Measurements from ENCODE around the gene PTTG1. TPM values are rescaled to one million over a fixed set of nuclear protein-coding genes. Genes with fewer than 3 reads are reported as not detected.
"Not testable (repeated sequence)": the region's sequence is repeated elsewhere in the genome, so short reads cannot be mapped to it uniquely, and the experiment has no call there.

PTTG1 gene
- total RNA-seq, 2 experiments from 2014 or later, result 138 to 140 TPM

DNA sequence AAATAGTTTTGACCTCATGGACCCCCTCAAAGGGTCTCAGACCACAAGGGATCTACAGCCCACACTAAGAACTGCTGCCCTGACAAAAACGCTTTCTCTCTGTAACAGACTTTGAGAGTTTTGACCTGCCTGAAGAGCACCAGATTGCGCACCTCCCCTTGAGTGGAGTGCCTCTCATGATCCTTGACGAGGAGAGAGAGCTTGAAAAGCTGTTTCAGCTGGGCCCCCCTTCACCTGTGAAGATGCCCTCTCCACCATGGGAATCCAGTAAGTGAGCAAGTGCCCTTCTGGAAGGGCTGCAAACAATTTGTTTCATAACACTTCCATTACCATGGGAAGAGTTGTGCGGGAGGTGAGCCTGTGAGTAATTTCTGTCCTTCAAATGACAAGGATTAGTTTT, 6.0 kb downstream of the PTTG1 start:
- ChIA-PET POLR2A (interaction anchor here (2.1 kb wide), 1 partner anchor 40 kb away, joined by 4 read pairs; no protein-coding TSS in a partner anchor), CTCF (interaction anchor here (9.8 kb wide), 1 partner anchor 12 kb away, joined by 202 read pairs; no protein-coding TSS in a partner anchor)
- no peaks in the 10 kb centered on the region for H3K9me3 Mint-ChIP-seq (ENCODE audit: insufficient read depth)
- DNase-seq, result no peak
- H3K27me3 Mint-ChIP-seq (ENCODE audit: low read depth), result no peaks in the 10 kb centered on the region
- H3K4me1 Mint-ChIP-seq (ENCODE audit: low read depth), result peaks cover 31% of the 10 kb centered on the region
- no peak for ATAC-seq
- H3K4me3 Mint-ChIP-seq, result no peak overlapping the region
- H3K27ac Mint-ChIP-seq, result no peak overlapping the region
- H3K36me3 Mint-ChIP-seq (ENCODE audit: low read depth), result peaks cover 62% of the 10 kb centered on the region

DNA sequence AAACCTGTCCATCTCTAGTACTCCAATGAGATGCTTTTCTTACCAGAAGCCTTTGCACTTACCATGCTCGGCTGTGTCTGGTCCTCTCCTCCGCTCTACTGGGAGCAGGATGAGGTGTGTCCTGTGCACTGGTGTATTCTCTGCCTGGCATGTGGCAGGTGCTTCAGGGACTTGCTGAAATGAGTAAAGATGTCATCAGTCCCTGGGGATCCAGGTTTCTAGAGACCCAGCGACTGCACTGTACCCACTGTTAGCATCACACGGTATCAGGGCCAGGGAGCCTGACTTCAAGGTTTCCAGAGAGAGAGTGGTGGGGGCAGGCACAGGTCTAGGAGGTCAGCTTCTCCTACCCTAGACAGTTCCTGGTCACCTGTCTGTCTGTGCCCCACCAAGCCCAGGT, 10.5 kb downstream of the PTTG1 start:
- Mint-ChIP-seq H3K4me1 (ENCODE audit: low read depth) (peaks cover 4% of the 10 kb centered on the region), H3K4me3 (no peak overlapping the region), H3K27ac (no peak overlapping the region), H3K36me3 (ENCODE audit: low read depth) (peaks cover 27% of the 10 kb centered on the region), H3K9me3 (ENCODE audit: insufficient read depth) (no peaks in the 10 kb centered on the region), H3K27me3 (ENCODE audit: low read depth) (peaks cover 15% of the 10 kb centered on the region)
- ChIA-PET POLR2A (no interaction called here), CTCF (no interaction called here)
- DNase-seq (no peak), ATAC-seq (no peak)

DNA sequence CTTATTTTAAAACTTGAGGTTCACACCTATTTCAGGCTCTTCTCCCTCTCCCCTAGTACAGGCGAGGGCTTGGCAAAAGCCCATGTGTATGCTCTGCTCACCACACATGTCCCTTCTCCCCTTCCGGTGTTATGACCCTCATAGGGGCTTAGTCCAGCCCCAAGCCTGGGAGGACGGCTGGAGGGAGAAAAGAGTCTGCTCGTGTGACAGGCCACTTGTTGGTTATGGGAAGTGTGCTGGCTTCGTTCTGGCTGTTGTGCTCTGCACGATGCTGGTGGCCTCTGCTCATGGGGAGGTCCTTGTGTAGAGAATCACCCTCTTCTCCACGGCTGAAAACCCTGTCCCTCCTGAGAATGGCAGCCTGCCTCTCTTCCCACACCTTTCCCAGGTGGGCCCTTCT, 11.1 kb downstream of the PTTG1 start:
- Mint-ChIP-seq H3K9me3 (ENCODE audit: insufficient read depth) (no peaks in the 10 kb centered on the region), H3K4me3 (no peak overlapping the region), H3K27ac (no peak overlapping the region), H3K4me1 (ENCODE audit: low read depth) (peaks cover 4% of the 10 kb centered on the region), H3K27me3 (ENCODE audit: low read depth) (peaks cover 15% of the 10 kb centered on the region), H3K36me3 (ENCODE audit: low read depth) (peaks cover 21% of the 10 kb centered on the region)
- DNase-seq (no peak), ATAC-seq (no peak)
- POLR2A ChIA-PET, result no interaction called here
- CTCF ChIA-PET, result interaction anchor here (1.2 kb wide), 1 partner anchor 9 kb away, joined by 3 read pairs; no protein-coding TSS in a partner anchor

DNA sequence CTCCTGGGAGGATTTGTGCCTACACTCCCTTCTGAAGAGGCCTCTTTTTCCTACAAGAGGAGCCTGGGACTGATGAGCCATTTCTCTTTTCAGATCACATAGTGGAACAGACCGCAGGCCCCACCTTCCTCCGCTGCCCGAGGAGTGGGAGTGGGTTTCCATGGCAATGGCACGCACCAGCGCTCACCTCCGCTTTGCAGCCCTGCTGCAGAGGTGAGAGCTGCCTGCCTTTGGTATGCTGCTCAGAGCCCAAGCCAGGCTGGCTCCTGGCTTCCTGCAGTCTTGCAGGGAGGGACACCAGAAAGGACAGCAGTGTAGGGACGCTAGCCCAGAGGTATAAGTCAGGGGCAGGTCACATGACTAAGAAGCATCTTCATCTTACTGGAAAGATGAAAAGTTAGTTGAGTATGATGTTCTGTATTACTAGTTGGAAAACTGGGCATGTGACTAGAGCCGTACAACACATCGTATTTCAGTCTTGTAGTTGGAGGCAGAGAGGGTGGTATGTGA, 12.4 kb downstream of the PTTG1 start:
- H3K9me3 Mint-ChIP-seq (ENCODE audit: insufficient read depth), result no peaks in the 10 kb centered on the region
- POLR2A ChIA-PET, result no interaction called here
- H3K36me3 Mint-ChIP-seq (ENCODE audit: low read depth), result peaks cover 8% of the 10 kb centered on the region
- CTCF ChIA-PET, result interaction anchor here (1.2 kb wide), 1 partner anchor 10 kb away, joined by 3 read pairs; no protein-coding TSS in a partner anchor
- no peak overlapping the region for H3K4me3 Mint-ChIP-seq
- H3K27me3 Mint-ChIP-seq (ENCODE audit: low read depth), result peaks cover 15% of the 10 kb centered on the region
- no peak for ATAC-seq
- H3K4me1 Mint-ChIP-seq (ENCODE audit: low read depth), result peaks cover 13% of the 10 kb centered on the region
- H3K27ac Mint-ChIP-seq, result no peak overlapping the region
- no peak for DNase-seq

DNA sequence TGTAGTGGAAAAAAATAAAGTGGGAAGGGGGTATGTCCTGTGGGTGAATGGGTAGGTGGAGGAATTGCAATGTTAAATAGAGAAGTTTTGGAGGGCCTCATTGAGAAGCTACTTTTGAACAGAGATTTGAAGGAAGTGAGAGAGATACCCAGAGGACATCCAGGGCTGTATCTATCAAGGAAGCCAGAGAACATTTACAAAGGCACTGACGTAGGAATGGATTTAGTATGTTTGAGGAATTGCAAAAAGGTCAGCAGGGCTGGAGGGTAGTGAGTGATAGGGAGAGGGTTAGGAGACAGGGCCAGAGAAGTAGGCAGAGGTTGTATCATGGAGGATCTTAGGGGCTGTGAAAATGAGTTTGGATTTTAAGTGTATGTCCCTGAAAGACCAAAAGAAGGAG, 13.9 kb downstream of the PTTG1 start:
- Mint-ChIP-seq H3K27ac (no peak overlapping the region), H3K4me3 (no peak overlapping the region), H3K27me3 (ENCODE audit: low read depth) (peaks cover 15% of the 10 kb centered on the region), H3K36me3 (ENCODE audit: low read depth) (peaks cover 2% of the 10 kb centered on the region), H3K9me3 (ENCODE audit: insufficient read depth) (no peaks in the 10 kb centered on the region), H3K4me1 (ENCODE audit: low read depth) (peaks cover 23% of the 10 kb centered on the region)
- ChIA-PET CTCF (interaction anchor here (0.9 to 1.3 kb wide), 3 partner anchors 18 to 92 kb away, joined by 3 read pairs; no protein-coding TSS in a partner anchor), POLR2A (no interaction called here)
- ATAC-seq (no peak), DNase-seq (no peak)

DNA sequence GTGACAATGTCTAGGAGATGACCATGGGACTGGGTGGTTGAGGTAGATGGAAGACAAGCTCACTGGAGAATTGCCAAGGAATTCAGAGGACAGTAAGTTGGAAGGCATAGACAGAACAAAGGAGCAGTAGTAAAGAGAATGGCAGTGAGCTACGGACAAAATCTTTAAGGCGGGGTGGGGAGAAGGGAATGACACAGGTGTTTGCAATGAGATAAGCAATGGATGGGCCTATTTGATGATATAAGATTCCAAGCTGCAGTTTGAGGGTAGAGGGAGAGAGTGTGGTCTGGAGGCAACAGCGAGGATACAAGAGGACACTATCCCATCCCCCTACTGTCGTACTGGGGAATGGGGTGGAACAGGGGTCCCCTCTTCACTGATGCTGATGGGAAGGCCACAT, 14.4 kb downstream of the PTTG1 start:
- H3K4me3 Mint-ChIP-seq, result no peak overlapping the region
- H3K27ac Mint-ChIP-seq, result no peak overlapping the region
- CTCF ChIA-PET, result interaction anchor here (0.9 to 1.3 kb wide), 3 partner anchors 18 to 91 kb away, joined by 3 read pairs; no protein-coding TSS in a partner anchor
- ATAC-seq (no peak), DNase-seq (no peak)
- H3K4me1 Mint-ChIP-seq (ENCODE audit: low read depth), result peaks cover 27% of the 10 kb centered on the region
- H3K9me3 Mint-ChIP-seq (ENCODE audit: insufficient read depth), result no peaks in the 10 kb centered on the region
- POLR2A ChIA-PET, result no interaction called here
- peaks cover 15% of the 10 kb centered on the region for H3K27me3 Mint-ChIP-seq (ENCODE audit: low read depth)
- peaks cover 2% of the 10 kb centered on the region for H3K36me3 Mint-ChIP-seq (ENCODE audit: low read depth)

DNA sequence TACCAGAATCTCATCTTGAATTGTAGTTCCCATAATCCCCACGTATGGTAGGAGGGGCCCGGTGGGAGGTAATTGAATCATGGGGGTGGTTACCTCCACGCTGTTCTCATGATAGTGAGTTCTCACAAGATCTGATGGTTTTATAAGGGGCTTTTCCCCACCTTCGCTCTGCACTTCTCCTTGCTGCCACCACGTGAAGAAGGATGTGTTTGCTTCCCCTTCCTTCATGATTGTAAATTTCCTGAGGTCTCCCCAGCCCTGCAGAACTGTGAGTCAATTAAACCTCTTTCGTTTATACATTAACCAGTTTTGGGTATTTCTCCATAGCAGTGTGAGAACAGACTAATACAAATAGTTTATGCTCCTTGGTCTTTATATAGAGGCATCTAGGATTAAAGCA, 15.0 kb downstream of the PTTG1 start:
- DNase-seq, POLR2A ChIA-PET: not testable (repeated sequence)
- CTCF ChIA-PET, result interaction anchor here (1.1 to 7.7 kb wide), 4 partner anchors 11 to 38 kb away, joined by 3 to 295 read pairs (median 128); partner anchors contain the start of gene PTTG1

DNA sequence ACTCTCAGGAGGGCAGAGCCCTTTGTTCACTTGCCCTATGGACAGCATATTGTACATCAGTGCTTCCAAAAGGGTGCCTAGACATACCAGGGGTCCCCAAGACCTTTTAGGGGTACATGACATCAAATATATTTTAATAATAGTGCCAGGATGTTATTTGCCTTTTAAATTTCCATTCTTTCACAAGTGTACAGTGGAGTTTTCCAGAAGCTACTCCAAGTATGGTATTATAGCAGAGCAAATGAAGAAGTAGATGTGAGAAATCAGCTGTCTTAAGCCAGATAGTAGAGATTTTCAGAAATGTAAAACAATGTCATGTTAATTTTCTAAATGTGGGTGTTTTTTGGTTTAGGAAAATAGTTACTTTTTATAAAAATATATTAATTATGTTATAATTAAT, 15.6 kb downstream of the PTTG1 start:
- POLR2A ChIA-PET, result no interaction called here
- ATAC-seq, result no peak
- Mint-ChIP-seq H3K36me3 (ENCODE audit: low read depth) (no peaks in the 10 kb centered on the region), H3K4me1 (ENCODE audit: low read depth) (peaks cover 40% of the 10 kb centered on the region), H3K9me3 (ENCODE audit: insufficient read depth) (no peaks in the 10 kb centered on the region), H3K4me3 (no peak overlapping the region), H3K27ac (no peak overlapping the region), H3K27me3 (ENCODE audit: low read depth) (peaks cover 15% of the 10 kb centered on the region)
- no peak for DNase-seq
- CTCF ChIA-PET, result interaction anchor here (1.2 to 7.7 kb wide), 9 partner anchors 11 to 96 kb away, joined by 3 to 295 read pairs (median 54); partner anchors contain the start of gene PTTG1

More for the DNA sequence above, 15.0 kb downstream of the PTTG1 start:
- peaks cover 34% of the 10 kb centered on the region for H3K4me1 Mint-ChIP-seq (ENCODE audit: low read depth)
- ATAC-seq; H3K36me3 Mint-ChIP-seq (ENCODE audit: low read depth); H3K27ac Mint-ChIP-seq; H3K9me3 Mint-ChIP-seq (ENCODE audit: insufficient read depth); H3K4me3 Mint-ChIP-seq: not testable (repeated sequence)
- H3K27me3 Mint-ChIP-seq (ENCODE audit: low read depth), result peaks cover 15% of the 10 kb centered on the region

DNA sequence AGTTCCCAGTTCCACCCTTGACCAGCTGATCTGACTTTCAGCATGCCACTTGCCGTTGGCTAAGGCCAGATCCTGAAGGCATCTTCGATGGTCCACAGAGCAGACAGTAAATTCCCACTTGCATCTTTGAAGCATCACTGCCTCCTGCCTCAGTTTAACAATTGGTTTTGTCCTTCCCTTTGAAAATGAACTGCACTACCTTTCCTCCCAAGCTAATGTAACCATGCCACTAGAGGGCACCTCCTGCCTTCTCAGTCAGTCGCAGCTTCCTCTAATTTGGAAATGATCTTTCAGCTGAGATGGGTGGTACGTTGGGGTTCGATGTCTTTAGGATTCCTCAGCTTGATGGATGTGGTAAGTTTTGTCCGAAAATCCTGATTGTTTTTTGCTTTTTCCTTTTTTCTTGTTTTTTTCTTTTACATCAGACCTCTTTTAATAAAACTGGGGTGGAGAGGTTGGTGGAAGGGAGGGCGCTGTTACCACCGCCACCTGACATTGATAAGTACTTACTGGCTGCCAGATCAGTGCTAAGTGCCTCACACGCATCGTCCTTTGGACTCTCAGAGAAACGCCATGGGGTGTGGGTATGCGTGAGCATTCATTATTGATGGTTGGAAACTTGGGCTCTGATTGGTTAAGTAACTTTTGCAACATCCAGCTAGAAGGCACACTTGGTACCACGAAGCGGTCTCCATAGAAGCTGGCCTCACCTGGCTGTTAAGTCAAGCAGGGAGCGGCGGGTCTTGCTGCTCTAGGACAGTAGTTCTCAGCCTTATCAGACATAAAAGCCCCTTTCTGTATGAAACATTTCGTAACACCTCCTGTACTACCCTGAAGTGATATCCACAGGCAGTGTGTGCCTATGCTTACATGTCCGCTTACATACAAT, 16.9 kb downstream of the PTTG1 start:
- Mint-ChIP-seq H3K27ac (peak overlapping the region; percentile 85), H3K9me3 (ENCODE audit: insufficient read depth) (no peaks in the 10 kb centered on the region), H3K4me1 (ENCODE audit: low read depth) (peaks cover 41% of the 10 kb centered on the region), H3K4me3 (peak overlapping the region; percentile 74), H3K36me3 (ENCODE audit: low read depth) (no peaks in the 10 kb centered on the region), H3K27me3 (ENCODE audit: low read depth) (peaks cover 15% of the 10 kb centered on the region)
- POLR2A ChIA-PET, result interaction anchor here (0.8 to 6.5 kb wide), 8 partner anchors 17 to 301 kb away, joined by 3 to 34 read pairs (median 6); partner anchors contain the start of genes PTTG1 and SLU7
- DNase-seq (peak; percentile 76), ATAC-seq (peak; percentile 75)
- CTCF ChIA-PET, result interaction anchor here (0.7 to 7.7 kb wide), 56 partner anchors 10 to 667 kb away, joined by 3 to 295 read pairs (median 4); partner anchors contain the start of genes PTTG1 and SLU7

DNA sequence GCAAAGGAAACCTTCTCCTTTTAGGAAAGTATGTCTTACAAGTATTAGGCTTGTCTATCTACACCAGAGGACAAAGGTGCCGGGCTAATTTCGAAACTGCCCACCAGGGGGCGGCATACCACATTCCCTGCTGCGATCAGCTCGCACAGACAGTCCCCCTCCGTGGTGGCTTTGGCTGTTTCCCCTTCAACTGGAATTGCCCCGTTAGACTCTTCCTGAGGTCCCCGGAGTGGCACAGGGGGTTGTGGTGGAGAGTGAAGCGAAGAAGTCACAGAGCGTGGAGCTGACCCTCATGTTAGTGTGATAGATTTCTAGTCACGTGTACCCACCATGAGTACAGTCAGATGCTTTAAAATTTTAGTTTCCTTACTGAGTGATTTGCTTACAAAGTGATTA, 17.5 kb downstream of the PTTG1 start:
- H3K27me3 Mint-ChIP-seq (ENCODE audit: low read depth), result peaks cover 15% of the 10 kb centered on the region
- peak overlapping the region; percentile 85 for H3K27ac Mint-ChIP-seq
- ChIA-PET CTCF (interaction anchor here (0.7 to 7.7 kb wide), 37 partner anchors 9 to 667 kb away, joined by 3 to 295 read pairs (median 5); partner anchors contain the start of genes PTTG1 and SLU7), POLR2A (interaction anchor here (1.0 to 6.5 kb wide), 7 partner anchors 17 to 69 kb away, joined by 4 to 34 read pairs (median 7); partner anchors contain the start of genes PTTG1 and SLU7)
- DNase-seq, result peak; percentile 90
- peak; percentile 88 for ATAC-seq
- H3K4me3 Mint-ChIP-seq, result peak overlapping the region; percentile 74
- H3K9me3 Mint-ChIP-seq (ENCODE audit: insufficient read depth), result no peaks in the 10 kb centered on the region
- H3K36me3 Mint-ChIP-seq (ENCODE audit: low read depth), result no peaks in the 10 kb centered on the region
- H3K4me1 Mint-ChIP-seq (ENCODE audit: low read depth), result peaks cover 41% of the 10 kb centered on the region

DNA sequence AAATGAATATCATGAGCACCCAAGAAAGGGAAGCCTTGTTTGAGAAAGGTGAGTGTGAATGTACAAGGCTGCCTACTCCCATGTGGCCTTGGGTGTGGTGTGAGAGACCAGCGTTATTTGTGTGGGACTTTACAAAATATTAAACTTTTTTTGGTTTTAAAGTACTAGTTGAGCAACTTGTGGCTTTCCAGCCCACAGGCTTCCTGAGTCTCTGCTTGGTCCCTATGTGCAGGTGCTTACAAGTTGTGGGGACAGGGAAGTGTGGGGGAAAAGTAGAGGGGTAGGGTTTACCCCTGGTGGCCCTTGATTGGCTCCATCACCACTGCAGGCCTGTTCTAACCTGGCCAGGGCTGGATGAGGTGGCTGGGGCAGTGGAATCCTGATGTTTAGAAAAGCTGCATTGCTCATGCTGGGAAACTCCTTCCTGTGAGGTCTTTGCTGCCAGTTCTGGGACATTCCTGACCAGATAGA, 19.7 kb downstream of the PTTG1 start:
- H3K27ac Mint-ChIP-seq, result no peak overlapping the region
- peaks cover 4% of the 10 kb centered on the region for H3K27me3 Mint-ChIP-seq (ENCODE audit: low read depth)
- no peaks in the 10 kb centered on the region for H3K9me3 Mint-ChIP-seq (ENCODE audit: insufficient read depth)
- ChIA-PET CTCF (interaction anchor here (3.9 to 7.7 kb wide), 7 partner anchors 11 to 66 kb away, joined by 22 to 295 read pairs (median 122); partner anchors contain the start of genes PTTG1 and SLU7), POLR2A (interaction anchor here (0.6 to 6.5 kb wide), 3 partner anchors 26 to 184 kb away, joined by 3 to 34 read pairs (median 3); no protein-coding TSS in a partner anchor)
- no peak overlapping the region for H3K4me3 Mint-ChIP-seq
- H3K4me1 Mint-ChIP-seq (ENCODE audit: low read depth), result peaks cover 41% of the 10 kb centered on the region
- DNase-seq (no peak), ATAC-seq (no peak)
- no peaks in the 10 kb centered on the region for H3K36me3 Mint-ChIP-seq (ENCODE audit: low read depth)

Data from activated CD8-positive, alpha-beta T cell treated with anti-CD3 and anti-CD28 coated beads, Interleukin-2, amount 10 ng/mL, durations not matched to agents 7 days and 5 days (primary cell).